WI38 (cell line): ENCODE data around the gene RXFP1.

Experiments used
- H3K4me3 ChIP-seq: 2 replicates; pipeline ENCODE4 v1.5.1; 2011; ENCODE audit warnings: low read depth, mild to moderate bottlenecking, control low read depth, low read length
- CTCF ChIP-seq: IDR thresholded peaks from 2 replicates; pipeline ENCODE4 v1.5.1; 2012; ENCODE audit warnings: low read depth, mild to moderate bottlenecking, control low read depth, low read length

RXFP1 gene

GRCh38 chr4:158532556-158533231 lies 11.0 kb downstream of the RXFP1 start:
- no peak for TF ChIP-seq CTCF
- no peak overlapping the region for H3K4me3 ChIP-seq

- H3K4me3 ChIP-seq = no peak overlapping the region
- no peak for TF ChIP-seq CTCF
These were observed 13.0 kb downstream of the RXFP1 start for GRCh38 chr4:158534727-158535126.

DNA sequence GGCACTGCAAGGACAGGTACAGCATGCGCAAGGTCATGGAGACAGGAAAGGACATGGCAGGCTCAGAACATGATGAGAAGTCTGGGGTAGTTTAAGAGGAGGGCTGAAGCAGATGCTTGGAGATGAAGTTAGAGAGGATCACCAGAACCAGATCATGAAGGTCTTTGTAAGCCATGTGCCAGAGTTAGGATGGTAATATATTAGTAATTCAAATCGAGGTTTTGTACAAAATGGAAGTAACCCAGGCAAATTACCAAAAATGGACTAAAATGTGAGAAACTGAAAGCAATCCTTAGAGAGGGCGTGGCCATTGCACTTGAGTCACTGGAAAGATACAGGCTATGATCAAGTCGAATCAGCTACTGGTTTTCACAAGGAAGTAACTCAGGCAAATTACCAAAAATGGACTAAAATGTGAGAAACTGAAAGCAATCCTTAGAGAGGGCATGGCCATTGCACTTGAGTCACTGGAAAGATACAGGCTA lies 13.5 kb downstream of the RXFP1 start:
- no peak for TF ChIP-seq CTCF
- no peak overlapping the region for H3K4me3 ChIP-seq

- TF ChIP-seq CTCF = no peak
- no peak overlapping the region for H3K4me3 ChIP-seq
These were observed 15.2 kb downstream of the RXFP1 start for GRCh38 chr4:158536833-158537232.

GRCh38 chr4:158538176-158538575 lies 16.5 kb downstream of the RXFP1 start:
- no peak for TF ChIP-seq CTCF
- H3K4me3 ChIP-seq = no peak overlapping the region

- no peak for TF ChIP-seq CTCF
- H3K4me3 ChIP-seq = no peak overlapping the region
These were observed 17.2 kb downstream of the RXFP1 start for GRCh38 chr4:158538911-158539310.

DNA sequence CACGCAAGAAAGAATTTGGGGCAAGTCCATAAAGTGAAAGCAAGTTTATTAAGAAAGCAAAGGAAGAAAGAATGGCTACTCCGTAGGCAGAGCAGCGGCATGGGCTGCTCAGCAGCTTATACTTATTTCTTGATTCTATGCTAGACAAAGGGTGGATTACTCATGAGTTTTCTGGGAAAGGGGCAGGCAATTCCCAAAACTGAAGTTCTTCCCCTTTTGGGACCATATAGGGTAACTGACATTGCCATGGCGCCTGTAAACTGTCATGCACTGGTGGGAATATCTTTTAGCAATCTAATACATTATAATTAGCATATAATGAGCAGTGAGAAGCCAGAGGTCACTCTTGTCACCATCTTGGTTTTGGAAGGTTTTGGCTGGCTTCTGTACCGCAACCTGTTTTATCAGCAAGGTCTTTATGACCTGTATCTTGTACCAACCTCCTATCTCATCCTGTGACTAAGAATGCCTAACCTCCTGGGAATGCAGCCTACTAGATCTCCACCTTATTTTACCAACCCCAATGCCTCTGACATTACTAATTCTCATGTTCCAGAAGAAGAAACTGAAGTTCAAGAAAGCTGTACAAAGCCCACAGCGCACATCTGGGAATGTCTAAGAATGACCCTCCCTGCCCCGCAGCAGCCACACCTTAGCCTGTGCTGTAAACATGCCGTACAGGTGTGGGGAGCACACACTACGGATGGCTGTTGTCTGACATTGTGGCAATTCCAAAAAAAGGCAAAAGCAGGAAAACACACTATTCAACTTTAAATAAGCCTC lies 18.6 kb downstream of the RXFP1 start:
- no peak overlapping the region for H3K4me3 ChIP-seq
- TF ChIP-seq CTCF = no peak
